HepG2 (cell line): ENCODE data around the gene FGFR3. TPM values are rescaled to one million over a fixed set of nuclear protein-coding genes. Genes with fewer than 3 reads are reported as not detected.
A peak's percentile ranks its signal among the peaks of the same experiment; 100 is the strongest.

Experiments
- HMGXB3 ChIP-seq: sonication (generic); formaldehyde crosslinking; IDR thresholded peaks from 2 replicates; pipeline ENCODE4 v1.4.0; 2020; ENCODE audit warnings: missing genetic modification reagents, borderline replicate concordance
- HOXA5 ChIP-seq: sonication (generic); formaldehyde crosslinking; IDR thresholded peaks from 2 replicates; pipeline ENCODE4 v1.4.0; 2020; ENCODE audit warnings: missing genetic modification reagents
- MIER2 ChIP-seq: IDR thresholded peaks from 2 replicates; pipeline ENCODE4 v1.6.1; 2016; ENCODE audit warnings: missing biosample characterization, missing genetic modification reagents
- NFKB2 ChIP-seq: sonication (generic); formaldehyde crosslinking; IDR thresholded peaks from 2 replicates; pipeline ENCODE4 v1.4.0; 2020; ENCODE audit warnings: missing genetic modification reagents, borderline replicate concordance
- NR2C2 ChIP-seq: sonication (generic); formaldehyde crosslinking; IDR thresholded peaks from 2 replicates; pipeline ENCODE4 v1.4.0; 2020; ENCODE audit warnings: missing genetic modification reagents, mild to moderate bottlenecking, moderate library complexity, borderline replicate concordance
- PLRG1 ChIP-seq: fragments of 450-650 bp; conservative IDR thresholded peaks from 2 replicates; pipeline ENCODE4 v1.6.1; 2016
- WIZ ChIP-seq: sonication (generic); formaldehyde crosslinking; IDR thresholded peaks from 2 replicates; pipeline ENCODE4 v1.5.1; 2020; ENCODE audit warnings: mild to moderate bottlenecking, missing genetic modification reagents
- ZBTB21 ChIP-seq: sonication (generic); formaldehyde crosslinking; IDR thresholded peaks from 2 replicates; pipeline ENCODE4 v1.4.0; 2020; ENCODE audit warnings: missing genetic modification reagents
- ZBTB26 ChIP-seq: IDR thresholded peaks from 2 replicates; pipeline ENCODE4 v1.6.1; 2016; ENCODE audit warnings: missing compliant biosample characterization, missing genetic modification reagents, borderline replicate concordance
- ZBTB34 ChIP-seq: sonication (generic); formaldehyde crosslinking; IDR thresholded peaks from 2 replicates; pipeline ENCODE4 v1.8.0; 2022; ENCODE audit warnings: mild to moderate bottlenecking, missing genetic modification reagents
- ZBTB43 ChIP-seq: sonication (generic); formaldehyde crosslinking; conservative IDR thresholded peaks from 2 replicates; pipeline ENCODE4 v1.4.0; 2020; ENCODE audit warnings: missing genetic modification reagents
- ZNF329 ChIP-seq: sonication (generic); formaldehyde crosslinking; IDR thresholded peaks from 2 replicates; pipeline ENCODE4 v1.9.0; 2021; ENCODE audit warnings: low read depth, mild to moderate bottlenecking, missing genetic modification reagents
- ZNF572 ChIP-seq: sonication (generic); formaldehyde crosslinking; IDR thresholded peaks from 2 replicates; pipeline ENCODE4 v1.5.1; 2020; ENCODE audit warnings: mild to moderate bottlenecking, missing genetic modification reagents
- ZNF598 ChIP-seq: sonication (generic); formaldehyde crosslinking; IDR thresholded peaks from 2 replicates; pipeline ENCODE4 v1.5.1; 2020; ENCODE audit warnings: mild to moderate bottlenecking, missing genetic modification reagents, borderline replicate concordance
- ZNF607 ChIP-seq: sonication (generic); formaldehyde crosslinking; IDR thresholded peaks from 2 replicates; pipeline ENCODE4 v1.5.1; 2020; ENCODE audit warnings: missing genetic modification reagents, mild to moderate bottlenecking, borderline replicate concordance
- ZSCAN25 ChIP-seq: sonication (generic); formaldehyde crosslinking; IDR thresholded peaks from 2 replicates; pipeline ENCODE4 v1.8.0; 2022; ENCODE audit warnings: mild to moderate bottlenecking, missing genetic modification reagents
- polyA plus RNA-seq, 8 experiments: library from polyadenylated mRNA; depleted of rRNA in 3 of 8; stranded (reverse) in 7 of 8; unstranded in 1 of 8; fragments of >200 nt; fragmentation: Illumina TruSeq in 4 of 8; extraction: Trizol in 4 of 8; gene quantifications; 2 replicates each; pipeline versions ENCODE4 v1.2.1 to v1.2.3, GENCODE V29; 2011 to 2016; ENCODE audit warnings: low read depth in 4 of 8, missing spikeins in 1 of 8, mixed read lengths in 1 of 8; ENCODE audit not compliant: insufficient read depth in 1 of 8
- total RNA-seq, 5 experiments: library from RNA; depleted of rRNA; stranded (reverse); fragments of >200 nt; fragmentation: Illumina TruSeq; extraction: Trizol; gene quantifications; 2 replicates each; pipeline ENCODE4 v1.2.3, GENCODE V29; 2016; ENCODE audit warnings: low read depth in 1 of 5
- TF ChIP-seq, protein P1 (sequence below): sonication (generic); formaldehyde crosslinking; IDR thresholded peaks from 2 replicates; pipeline ENCODE4 v1.5.1; 2020; ENCODE audit warnings: missing genetic modification reagents, mild to moderate bottlenecking, borderline replicate concordance
- TF ChIP-seq, protein P2 (sequence below): sonication (generic); formaldehyde crosslinking; IDR thresholded peaks from 2 replicates; pipeline ENCODE4 v1.8.0; 2022; ENCODE audit warnings: mild to moderate bottlenecking, missing genetic modification reagents, moderate library complexity

FGFR3 gene
- total and polyA plus RNA-seq, 2 of the 13 experiments (the other 11 are each of a cell fraction or from before 2014, with no cell fraction given), result 103 to 109 TPM

DNA sequence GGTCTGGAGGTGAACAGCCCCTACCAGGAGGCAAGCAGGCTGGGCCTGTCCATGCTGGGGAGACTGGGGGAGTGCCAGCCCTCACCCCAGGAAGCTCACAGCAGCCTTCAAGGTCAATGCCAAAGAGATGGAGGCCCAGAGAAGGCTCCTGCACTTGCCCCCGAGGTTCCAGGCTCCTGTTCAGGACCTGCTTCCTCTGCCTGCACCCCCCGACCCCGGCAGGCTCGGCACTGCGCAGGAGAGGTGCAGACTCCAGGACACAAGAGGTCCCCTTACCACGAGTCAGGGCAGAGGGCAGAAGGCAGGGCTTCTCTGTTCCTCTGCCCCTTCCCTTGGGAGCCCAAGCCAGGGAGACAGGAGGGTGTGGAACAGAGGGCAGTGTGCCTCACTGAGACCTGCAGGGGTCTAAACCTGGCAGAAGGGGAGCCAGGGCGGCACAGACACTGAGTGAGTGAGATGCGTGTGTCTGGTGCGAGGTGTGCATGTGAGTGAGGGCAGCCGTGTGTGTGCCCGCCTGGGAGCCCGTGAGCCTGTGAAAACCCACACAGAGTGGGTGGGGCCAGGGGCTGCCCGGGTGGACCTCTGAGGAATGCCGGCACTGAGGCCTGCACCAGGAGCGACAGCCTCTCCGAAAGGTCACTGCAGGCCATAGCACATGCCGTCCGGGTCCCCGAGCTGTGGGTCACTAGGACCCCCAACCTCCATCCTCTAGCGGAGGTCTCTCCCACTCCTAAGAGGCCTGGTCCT, 30.7 kb upstream of the FGFR3 start (continued):
- TF ChIP-seq, protein P1, sequence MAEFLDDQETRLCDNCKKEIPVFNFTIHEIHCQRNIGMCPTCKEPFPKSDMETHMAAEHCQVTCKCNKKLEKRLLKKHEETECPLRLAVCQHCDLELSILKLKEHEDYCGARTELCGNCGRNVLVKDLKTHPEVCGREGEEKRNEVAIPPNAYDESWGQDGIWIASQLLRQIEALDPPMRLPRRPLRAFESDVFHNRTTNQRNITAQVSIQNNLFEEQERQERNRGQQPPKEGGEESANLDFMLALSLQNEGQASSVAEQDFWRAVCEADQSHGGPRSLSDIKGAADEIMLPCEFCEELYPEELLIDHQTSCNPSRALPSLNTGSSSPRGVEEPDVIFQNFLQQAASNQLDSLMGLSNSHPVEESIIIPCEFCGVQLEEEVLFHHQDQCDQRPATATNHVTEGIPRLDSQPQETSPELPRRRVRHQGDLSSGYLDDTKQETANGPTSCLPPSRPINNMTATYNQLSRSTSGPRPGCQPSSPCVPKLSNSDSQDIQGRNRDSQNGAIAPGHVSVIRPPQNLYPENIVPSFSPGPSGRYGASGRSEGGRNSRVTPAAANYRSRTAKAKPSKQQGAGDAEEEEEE (CRISPR knock-in tag), result no peak
- TF ChIP-seq ZSCAN25 (CRISPR knock-in tag) (peak; percentile 39; the same call in 1 of the 2 replicates), ZNF572 (no peak), ZBTB43 (CRISPR knock-in tag) (no peak), NR2C2 (CRISPR knock-in tag) (no peak), WIZ (no peak), ZBTB34 (no peak), ZBTB21 (CRISPR knock-in tag) (no peak), HOXA5 (CRISPR knock-in tag) (no peak), HMGXB3 (no peak), ZNF607 (no peak), NFKB2 (CRISPR knock-in tag) (0 out of 2 replicates have a peak, but pooled peaks have one; percentile 15), ZNF598 (CRISPR knock-in tag) (no peak), ZNF329 (CRISPR knock-in tag) (no peak), ZBTB26 (CRISPR knock-in tag) (no peak), MIER2 (CRISPR knock-in tag) (no peak), PLRG1 (no peak)
- TF ChIP-seq, protein P2, sequence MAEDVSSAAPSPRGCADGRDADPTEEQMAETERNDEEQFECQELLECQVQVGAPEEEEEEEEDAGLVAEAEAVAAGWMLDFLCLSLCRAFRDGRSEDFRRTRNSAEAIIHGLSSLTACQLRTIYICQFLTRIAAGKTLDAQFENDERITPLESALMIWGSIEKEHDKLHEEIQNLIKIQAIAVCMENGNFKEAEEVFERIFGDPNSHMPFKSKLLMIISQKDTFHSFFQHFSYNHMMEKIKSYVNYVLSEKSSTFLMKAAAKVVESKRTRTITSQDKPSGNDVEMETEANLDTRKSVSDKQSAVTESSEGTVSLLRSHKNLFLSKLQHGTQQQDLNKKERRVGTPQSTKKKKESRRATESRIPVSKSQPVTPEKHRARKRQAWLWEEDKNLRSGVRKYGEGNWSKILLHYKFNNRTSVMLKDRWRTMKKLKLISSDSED (CRISPR knock-in tag), result no peak
